Anterior cingulate cortex (tissue), 58 donors: Measurements from ENCODE around the gene HTR3A.
"Not testable (repeated sequence)": the region's sequence is repeated elsewhere in the genome, so short reads cannot be mapped to it uniquely, and the experiment has no call there.

Source experiments
- DNase-seq, 58 donors: peaks; one replicate each; lab custom pipeline; 2025; lab: John Stamatoyannopoulos, UW

HTR3A gene

DNA sequence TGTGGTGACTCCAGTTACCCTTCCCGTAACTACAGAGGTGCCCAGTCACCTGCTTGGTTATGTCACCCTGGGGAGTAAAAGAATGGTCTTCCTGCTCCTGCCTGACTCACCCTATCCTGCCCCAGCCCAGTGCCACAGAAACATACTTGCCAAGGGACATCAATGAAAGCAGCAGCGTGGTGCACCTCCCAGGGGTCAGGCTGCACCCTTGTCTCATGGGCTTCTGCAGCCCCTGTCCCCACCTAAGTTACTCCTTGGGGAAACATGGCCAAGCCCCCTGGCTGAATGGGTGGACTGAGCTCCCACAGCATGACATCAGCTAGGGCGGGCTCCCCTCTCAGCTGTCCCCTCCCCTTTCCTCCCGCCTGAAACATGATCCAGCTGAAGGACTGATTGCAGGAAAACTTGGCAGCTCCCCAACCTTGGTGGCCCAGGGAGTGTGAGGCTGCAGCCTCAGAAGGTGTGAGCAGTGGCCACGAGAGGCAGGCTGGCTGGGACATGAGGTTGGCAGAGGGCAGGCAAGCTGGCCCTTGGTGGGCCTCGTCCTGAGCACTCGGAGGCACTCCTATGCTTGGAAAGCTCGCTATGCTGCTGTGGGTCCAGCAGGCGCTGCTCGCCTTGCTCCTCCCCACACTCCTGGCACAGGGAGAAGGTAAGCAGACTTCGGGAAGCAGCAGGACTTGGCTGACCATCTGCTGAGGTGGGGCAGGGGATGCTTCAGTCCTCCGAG, at the start of gene HTR3A:
Gene HTR3A, plus strand, starts transcription at position 368 of the 730 bp plus-strand sequence. Its CDS starts 218 bp downstream, at position 586.
- no peak for DNase-seq

DNA sequence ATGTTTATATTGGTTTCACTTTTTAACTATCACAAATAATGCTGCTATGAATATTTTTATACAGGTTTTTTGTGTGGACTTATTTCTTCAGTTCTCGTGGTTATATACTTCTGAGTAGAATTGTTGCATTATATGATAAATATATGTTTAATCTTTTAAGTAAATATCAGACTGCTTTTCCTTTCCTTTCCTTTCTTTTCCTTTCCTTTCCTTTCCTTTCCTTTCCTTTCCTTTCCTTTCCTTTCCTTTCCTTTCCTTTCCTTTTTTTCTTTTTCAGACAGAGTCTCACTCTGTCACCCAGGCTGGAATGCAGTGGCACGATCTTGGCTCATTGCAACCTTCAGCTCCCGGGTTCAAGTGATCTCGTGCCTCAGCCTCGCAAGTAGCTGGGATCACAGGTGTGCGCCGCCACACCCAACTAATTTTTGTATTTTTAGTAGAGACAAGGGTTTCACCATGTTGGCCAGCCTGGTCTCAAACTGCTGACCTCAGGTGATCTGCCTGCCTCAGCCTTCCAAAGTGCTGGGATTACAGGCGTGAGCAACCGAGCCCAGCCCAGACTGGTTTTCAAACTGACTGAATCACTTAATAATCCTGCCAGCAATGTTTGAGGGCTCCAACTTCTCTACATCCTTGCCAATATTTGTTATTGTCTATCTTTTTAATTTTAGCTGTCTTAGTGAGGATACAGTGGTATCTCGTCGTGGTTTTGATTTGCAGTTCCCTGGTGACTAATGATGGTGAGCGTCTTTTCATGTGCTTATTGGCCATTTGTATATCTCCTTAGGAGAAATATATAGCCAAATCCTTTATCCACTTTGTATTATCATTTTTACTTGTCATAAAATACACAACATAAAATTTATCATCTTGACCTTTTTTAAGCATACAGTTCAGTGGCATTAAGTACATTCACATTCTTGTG, 48.4 kb upstream of the HTR3A start:
- no peak for DNase-seq

DNA sequence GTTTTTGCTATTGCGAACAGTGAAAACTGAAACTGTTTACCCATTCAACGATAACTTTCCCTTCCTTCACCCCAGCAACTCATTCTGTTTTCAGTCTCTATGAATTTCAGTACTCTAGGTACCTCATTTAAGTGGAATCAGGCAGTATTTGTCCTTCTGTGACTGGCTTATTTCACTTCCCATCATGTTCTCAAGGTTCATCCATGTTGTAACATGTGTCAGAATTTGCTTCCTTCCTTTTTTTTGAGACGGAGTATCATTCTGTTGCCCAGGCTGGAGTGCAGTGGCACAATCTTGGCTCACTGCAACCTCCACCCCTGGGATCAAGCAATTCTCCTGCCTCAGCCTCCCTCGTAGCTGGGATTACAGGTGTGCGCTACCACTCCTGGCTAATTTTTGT, 46.6 kb upstream of the HTR3A start:
- DNase-seq, result no peak

DNA sequence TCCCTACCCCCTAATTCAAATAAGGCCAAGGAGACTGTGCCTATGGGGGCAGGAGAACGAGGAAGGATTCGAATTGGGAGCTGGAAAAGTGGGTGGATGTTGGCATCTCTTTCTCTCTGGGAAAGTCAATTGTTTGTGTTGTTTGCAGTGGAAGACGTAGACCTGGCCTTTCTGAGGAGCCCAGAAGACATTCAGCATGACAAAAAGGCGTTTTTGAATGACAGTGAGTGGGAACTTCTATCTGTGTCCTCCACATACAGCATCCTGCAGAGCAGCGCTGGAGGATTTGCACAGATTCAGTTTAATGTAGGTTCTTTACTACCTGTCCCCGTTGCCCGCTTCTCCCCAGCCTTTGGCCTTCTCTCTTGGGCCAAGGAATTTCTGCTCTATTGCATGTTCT, 42.1 kb upstream of the HTR3A start:
- peak in 2 of 58 donors; percentile 19 to 25 for DNase-seq

DNA sequence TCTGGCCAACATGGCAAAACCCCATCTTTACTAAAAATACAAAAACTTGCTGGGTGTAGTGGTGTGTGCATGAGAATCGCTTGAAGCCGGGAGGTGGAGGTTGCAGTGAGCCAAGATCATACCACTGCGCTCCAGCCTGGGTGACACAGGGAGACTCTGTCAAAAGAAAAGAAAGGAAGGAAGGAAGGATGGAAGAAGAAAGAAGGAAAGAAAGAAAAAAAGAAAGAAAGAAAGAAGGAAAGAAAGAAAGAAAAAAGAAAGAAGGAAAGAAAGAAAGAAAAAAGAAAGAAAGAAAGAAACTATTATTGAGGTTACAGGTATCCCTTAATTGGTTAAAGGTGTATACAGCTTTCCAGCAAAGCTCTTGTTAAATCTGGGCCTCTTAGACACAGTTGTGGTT, 40.7 kb upstream of the HTR3A start:
- not testable (repeated sequence) for DNase-seq

DNA sequence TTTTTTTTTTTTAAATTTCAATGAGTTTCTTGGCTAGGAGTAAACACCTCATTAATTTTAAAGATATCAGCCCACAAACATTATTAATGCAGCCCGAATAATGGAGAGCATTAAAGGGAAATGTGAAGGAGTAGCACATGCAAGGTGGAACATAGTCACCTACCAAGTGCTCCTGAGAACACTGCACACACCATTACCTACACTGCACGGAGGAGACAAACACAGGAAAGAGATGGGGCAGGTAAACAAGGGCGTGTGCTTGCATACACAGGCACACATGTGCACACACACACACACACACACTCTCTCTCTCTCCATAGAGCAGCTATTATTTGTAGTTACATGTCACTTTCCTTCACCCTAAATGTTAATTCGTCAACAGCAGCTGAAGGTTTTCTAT, 40.1 kb upstream of the HTR3A start:
- DNase-seq, result no peak

DNA sequence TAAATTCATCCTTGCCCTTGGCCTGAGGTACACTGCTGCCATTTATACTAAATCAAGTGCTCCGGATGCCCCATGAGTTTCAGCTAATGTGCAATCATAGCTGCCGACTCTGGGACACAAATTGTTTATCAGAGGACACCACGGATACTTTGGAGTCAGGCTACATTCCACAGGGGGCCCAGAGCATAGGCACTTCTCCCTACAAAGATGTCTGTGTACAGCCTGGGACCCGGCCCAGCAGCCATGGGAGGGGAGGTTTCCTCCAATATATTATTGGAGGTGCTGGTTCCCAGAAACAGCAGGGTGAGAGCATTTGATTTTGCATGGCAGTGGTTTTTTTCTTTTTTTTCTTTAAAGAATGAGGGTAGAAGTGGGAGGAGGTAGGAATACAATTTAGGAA, 39.0 kb upstream of the HTR3A start:
- peak in 1 of 58 donors; percentile 55 for DNase-seq

DNA sequence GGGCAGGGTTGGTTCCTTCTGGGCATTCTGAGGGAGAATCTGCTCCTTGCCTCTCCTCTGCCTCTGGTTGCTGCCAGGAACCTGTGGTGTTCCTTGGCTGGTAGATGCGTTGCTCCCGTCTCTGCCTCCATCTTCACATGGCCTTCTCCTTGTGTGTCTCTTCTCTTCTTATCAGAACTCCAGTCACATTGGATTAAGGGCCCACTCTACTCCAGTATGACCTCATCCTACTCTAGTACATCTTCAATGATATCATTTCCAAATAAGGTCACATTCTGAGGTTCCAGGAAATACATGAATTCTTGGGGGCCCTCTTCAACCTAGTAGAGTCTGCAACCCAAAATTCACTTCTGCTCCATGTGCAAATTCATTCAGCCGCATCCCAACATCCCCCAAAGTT, 37.0 kb upstream of the HTR3A start:
- no peak for DNase-seq

DNA sequence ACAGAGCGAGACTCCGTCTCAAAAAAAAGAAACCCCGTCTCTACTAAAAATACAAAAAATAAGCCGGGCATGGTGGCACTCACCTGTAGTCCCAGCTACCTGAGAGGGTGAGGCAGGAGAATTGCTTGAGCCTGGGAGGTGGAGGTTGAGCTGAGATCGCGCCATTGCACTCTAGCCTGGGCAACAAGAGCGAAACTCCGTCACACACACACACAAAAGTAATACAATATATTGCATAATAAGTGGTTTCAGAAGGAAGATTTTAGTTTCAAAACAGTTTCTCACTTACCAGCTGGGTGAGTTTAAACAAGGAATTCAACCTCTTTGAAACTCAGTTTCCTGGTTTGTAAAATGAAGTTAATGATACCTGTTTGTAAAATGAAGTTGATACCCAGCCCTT, 32.7 kb upstream of the HTR3A start:
- DNase-seq, result no peak

DNA sequence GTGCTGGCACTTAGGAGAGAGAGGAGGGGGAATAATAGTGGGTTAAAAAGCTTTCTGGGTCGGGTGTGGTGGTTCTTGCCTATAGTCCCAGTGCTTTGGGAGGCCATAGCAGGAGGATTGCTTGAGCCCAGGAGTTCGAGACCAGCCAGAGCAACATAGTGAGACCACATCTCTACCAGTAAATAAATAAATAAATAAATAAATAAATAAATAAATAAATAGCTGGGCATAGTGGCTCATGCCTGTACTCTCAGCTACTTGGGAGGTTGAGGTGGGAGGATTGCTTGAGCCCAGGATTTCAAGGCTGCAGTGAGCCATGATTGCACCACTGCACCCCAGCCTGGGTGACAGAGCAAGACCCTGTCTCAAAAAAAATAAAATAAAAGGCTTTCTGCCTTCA, 28.7 kb upstream of the HTR3A start:
- not testable (repeated sequence) for DNase-seq

DNA sequence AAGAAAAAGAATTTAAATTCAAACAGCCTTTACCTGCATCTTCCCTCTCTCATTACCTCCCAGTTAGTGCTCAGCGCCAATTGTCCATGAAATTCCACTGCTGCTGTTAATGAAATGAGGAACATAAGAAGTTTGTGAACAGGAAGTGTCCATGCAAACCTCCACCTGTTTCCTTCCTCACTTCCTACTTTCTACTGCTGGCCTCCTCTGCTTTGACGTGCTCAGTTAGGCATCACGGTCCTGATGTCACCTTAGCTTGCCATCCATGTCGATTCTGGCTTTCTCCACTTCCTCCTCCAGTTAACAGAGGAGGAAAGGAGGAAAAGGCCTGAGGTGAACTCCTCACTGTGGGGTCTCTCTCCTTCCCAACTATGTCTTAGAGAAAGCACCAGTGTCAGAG, 26.9 kb upstream of the HTR3A start:
- no peak for DNase-seq

DNA sequence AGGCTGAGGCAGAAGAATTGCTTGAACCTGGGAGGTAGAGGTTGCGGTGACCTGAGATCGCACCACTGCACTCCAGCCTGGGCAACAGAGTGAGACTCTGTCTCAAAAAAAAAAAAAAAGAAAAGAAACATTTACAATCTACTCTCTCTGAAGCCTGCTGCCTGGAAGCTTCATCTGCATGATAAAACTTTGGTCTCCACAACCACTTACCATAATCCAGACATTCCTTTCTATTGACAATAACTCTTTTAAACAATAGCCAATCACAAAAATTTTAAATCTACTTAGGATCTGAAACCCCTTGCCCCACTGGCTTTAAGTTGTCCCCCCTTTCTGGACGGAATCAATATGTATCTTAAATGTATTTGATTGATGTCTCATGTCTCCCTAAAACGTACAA, 25.0 kb upstream of the HTR3A start:
- DNase-seq, result no peak

DNA sequence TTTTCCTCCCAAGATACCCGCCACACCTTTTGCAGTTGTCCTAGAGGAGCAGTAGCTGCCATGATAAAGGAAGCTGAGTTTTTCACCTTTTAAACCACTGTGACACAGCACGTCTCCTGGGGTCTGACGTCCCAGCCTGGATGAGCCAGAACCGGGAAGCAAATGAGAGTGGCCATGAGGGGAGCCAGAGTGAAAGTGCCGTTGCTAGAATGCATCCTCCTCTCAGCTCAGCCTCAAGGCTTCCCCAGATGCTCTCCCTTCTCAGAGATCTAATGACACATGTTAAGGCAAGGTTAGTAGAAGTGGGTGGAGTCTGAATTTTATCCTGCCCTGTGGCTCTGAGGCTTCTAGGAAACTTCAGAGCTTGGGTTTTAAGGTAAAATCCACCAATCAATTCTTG, 23.4 kb upstream of the HTR3A start:
- no peak for DNase-seq

DNA sequence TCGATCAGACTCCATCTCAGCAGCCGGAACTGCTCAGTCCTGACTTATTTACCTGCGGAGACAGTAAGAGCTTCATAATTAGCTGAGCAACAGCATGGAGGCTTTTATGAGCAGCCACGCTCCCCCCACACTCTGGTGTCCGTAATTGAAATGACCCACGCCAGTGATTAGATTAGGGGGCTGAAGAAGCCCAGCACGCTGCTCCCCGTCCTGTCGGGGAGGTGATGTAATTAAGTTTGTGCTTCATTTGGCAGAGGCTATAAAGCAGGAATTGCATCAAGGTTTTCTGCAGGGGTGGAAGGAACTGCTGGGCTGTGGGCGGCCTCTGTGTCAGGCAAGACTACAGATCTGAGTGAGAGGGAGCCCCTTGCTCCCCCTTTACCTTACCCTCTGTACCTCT, 22.8 kb upstream of the HTR3A start:
- no peak for DNase-seq

DNA sequence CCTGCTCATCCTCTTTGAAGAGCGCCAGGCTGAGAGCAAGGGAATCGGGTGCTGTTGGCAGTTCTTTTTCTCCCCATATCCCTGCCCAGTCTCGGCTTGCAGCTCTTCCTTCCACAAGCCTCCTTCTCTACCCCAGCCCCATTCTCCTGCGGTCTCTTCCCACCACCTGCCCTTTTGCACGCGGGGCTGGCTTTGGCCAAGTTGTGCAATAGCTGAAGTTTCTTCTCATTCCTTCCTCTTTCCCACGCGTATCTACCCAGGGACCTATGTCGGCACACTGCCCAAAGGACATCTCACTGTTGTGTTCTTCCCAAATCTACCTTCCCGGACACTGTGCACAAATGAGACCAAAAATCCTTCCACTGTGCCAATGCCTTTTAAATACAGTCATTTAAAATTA, 22.3 kb upstream of the HTR3A start:
- DNase-seq, result no peak

DNA sequence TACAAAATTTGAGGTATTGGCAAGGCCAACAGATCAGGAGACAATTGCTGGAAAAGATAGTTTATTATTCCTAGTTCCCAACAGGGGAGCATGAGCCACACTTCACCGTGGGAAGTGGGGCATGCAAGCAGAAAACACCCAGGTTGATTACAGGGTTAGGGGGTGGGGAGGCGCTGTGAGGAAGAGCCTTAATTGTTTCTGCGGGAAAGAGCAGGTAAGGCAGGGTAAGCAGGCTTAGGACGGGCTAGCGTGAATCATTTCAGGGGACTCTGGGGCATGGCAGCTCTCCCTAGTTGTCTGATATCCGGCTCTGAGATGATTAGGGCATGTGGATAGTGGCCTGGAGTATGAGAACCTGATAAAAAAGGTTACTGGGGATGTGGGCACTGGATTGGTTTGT, 20.7 kb upstream of the HTR3A start:
- no peak for DNase-seq

DNA sequence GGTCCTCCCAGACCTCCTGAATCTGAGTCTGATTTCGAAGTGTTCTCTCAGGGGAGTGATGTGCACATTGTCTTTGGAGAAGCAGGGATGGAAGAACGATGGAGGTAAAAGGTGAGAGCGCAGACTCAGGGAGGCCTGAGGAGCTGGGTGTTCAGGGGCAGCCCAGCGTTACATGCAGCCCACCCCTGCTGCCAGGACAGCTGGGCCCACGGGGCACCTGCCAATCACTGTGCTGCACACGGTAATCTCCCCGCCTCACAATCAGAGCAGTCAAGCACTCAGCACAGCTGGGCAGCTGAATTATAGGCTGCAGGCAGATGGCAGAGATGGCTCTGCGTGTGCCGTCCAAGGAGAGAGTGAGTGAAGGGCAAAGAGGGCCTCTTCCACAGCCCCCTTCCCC, 17.9 kb upstream of the HTR3A start:
- DNase-seq, result no peak

DNA sequence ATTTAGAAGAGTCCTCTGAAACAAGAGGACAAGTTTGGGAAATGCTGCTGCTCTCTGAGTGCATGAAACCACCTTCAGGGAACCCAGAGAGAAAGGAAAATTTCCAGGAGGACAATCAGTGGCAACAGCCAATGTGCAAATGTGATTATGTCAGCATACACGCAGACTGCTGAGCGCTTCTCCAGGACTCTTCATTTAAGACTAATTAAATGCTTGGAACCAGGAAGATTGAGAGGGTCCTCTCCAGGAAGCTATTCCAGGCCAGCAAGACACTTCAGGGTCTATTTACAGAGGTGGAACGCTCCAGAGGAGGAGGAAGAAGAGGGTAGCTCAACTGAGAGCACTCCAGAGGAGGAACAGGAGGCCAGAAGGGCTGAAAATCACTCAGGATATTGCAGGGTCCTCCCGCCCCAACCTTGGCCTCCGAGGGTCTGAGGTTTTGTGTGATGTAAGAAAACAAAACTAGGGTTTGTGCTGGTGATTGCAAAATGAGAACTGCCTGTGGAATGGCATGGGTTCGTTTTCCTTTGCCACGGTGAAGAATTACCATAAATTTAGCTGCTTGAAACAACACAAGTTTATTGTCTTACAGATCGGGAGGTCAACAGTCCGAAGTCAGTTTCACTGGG, 14.1 kb upstream of the HTR3A start:
- no peak for DNase-seq

DNA sequence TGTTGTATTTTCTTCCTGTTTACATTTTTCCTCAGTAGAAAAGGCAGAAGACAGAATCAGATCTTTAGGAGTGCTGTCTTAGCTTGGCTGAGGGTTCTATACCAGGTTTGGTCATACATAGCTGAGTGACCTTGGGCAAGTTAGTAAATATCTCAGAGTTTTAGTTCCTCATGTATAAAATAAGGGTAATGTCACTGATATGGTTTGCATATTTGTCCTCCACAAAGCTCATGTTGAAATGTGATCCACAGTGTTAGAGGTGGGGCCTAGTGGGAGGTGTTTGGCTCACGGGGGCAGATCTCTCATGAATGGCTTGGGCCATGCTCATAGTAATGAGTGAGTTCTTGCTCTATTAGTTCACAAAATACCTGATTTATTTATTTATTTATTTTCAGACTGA, 7.5 kb upstream of the HTR3A start:
- no peak for DNase-seq

DNA sequence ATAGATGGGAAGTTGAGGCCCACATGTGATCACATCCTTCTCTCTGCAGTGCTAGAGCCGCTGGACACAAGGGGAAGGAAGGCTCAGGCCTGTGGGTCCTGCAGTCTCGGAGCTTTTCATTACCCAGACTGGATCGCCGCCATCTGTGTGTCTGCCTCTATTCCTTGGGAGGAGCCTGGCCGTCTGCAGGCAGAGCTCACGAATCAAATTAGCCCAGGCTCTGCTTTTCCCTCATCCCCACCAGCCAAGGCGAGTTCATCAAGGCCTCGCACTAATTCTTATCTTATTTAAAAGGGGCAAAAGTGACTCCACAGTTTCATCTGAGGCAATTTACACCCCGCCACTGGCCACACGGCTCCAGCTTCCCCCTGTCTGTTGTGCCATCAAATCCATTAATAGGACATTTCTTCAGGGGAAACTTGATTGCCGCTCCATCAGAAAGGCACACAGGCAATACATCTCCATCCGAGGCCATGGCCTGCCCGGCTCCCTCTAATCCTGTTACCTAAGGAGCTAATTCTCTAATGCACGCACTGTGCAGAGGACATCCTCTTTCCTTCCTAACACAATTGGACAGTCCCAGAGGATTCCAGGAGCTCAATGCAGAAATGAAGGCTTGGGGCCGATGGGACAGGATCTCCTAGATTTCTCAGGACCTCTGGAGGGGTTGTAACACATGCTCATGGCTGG, 3.3 kb upstream of the HTR3A start:
- DNase-seq, result no peak

DNA sequence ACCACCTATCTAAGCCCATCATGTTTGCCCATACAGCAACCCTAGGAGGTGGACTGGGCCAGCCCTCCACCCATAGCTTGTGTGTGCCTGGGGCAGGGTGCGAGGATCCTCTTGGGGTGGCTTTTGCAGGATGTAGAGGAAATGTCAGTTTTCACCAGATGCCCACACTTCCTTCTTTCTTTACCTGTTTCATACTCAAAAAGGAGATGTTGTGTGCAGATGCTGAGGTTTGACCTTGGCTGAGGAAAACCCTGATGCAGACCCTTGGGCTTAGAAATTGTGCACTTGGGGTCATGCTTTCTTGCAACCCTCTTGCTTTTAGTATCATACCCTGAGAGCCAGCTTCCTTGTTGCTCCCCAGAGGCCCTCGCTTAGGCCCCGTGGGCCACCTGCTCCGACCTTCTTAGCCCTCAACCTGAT, 2.2 kb downstream of the HTR3A start:
- no peak for DNase-seq
